Activated naive CD4-positive, alpha-beta T cell treated with anti-CD3 and anti-CD28 coated beads, Interleukin-2, amount 10 ng/mL, durations not matched to agents 7 days and 5 days (primary cell): Measurements from ENCODE around the gene MALSU1.

Experiments
- CTCF ChIA-PET: fragments of 350-600 bp; sonication (Branson Sonifier 250); formaldehyde crosslinking; loops from one replicate; lab custom pipeline; 2021; ENCODE audit warnings: antibody characterized with exemption; lab: Charles Lee
- DNase-seq: peaks from one replicate; pipeline ENCODE4 v3.0.0-alpha.2; 2020
- H3K27ac Mint-ChIP-seq: one replicate; pipeline ENCODE4 v1.8.0; 2021; ENCODE audit warnings: mild to moderate bottlenecking, moderate library complexity, mixed read lengths
- H3K27me3 Mint-ChIP-seq: one replicate; pipeline ENCODE4 v1.8.0; 2021; ENCODE audit warnings: mild to moderate bottlenecking, mixed read lengths
- H3K36me3 Mint-ChIP-seq: one replicate; pipeline ENCODE4 v1.8.0; 2021; ENCODE audit warnings: mixed read lengths
- H3K4me1 Mint-ChIP-seq: one replicate; pipeline ENCODE4 v1.8.0; 2021; ENCODE audit warnings: mixed read lengths
- H3K4me3 Mint-ChIP-seq: one replicate; pipeline ENCODE4 v1.8.0; 2021; ENCODE audit warnings: mild to moderate bottlenecking, moderate library complexity, mixed read lengths
- H3K9me3 Mint-ChIP-seq: one replicate; pipeline ENCODE4 v1.8.0; 2021; ENCODE audit warnings: mixed read lengths

The MALSU1 gene

GRCh38 chr7:23275912-23276311, 23.2 kb upstream of the MALSU1 start:
- H3K36me3 Mint-ChIP-seq: no peaks in the 10 kb centered on the region
- no peaks in the 10 kb centered on the region for H3K9me3 Mint-ChIP-seq
- DNase-seq: no peak
- peaks cover 13% of the 10 kb centered on the region for H3K27me3 Mint-ChIP-seq
- peaks cover 12% of the 10 kb centered on the region for H3K4me1 Mint-ChIP-seq
- CTCF ChIA-PET: interaction anchor here (0.6 to 7.4 kb wide), 14 partner anchors 11 to 290 kb away, joined by 3 to 76 read pairs (median 4); partner anchors contain the start of gene MALSU1
- H3K4me3 Mint-ChIP-seq: no peak overlapping the region
- no peak overlapping the region for H3K27ac Mint-ChIP-seq

- H3K27ac Mint-ChIP-seq: peak overlapping the region; percentile 28
- H3K4me3 Mint-ChIP-seq: no peak overlapping the region
- no peaks in the 10 kb centered on the region for H3K36me3 Mint-ChIP-seq
- CTCF ChIA-PET: interaction anchor here (0.6 to 7.4 kb wide), 15 partner anchors 11 to 290 kb away, joined by 3 to 76 read pairs (median 4); partner anchors contain the start of gene MALSU1
- no peaks in the 10 kb centered on the region for H3K9me3 Mint-ChIP-seq
- DNase-seq: no peak
- H3K27me3 Mint-ChIP-seq: peaks cover 13% of the 10 kb centered on the region
- peaks cover 12% of the 10 kb centered on the region for H3K4me1 Mint-ChIP-seq
Observed at GRCh38 chr7:23276376-23276775, 22.8 kb upstream of the MALSU1 start.

GRCh38 chr7:23276947-23277346, 22.2 kb upstream of the MALSU1 start:
- H3K9me3 Mint-ChIP-seq: no peaks in the 10 kb centered on the region
- CTCF ChIA-PET: interaction anchor here (1.0 to 7.4 kb wide), 14 partner anchors 10 to 289 kb away, joined by 3 to 76 read pairs (median 4); partner anchors contain the start of gene MALSU1
- no peak overlapping the region for H3K4me3 Mint-ChIP-seq
- peaks cover 10% of the 10 kb centered on the region for H3K27me3 Mint-ChIP-seq
- no peaks in the 10 kb centered on the region for H3K36me3 Mint-ChIP-seq
- DNase-seq: no peak
- H3K4me1 Mint-ChIP-seq: peaks cover 12% of the 10 kb centered on the region
- no peak overlapping the region for H3K27ac Mint-ChIP-seq

- peaks cover 5% of the 10 kb centered on the region for H3K27me3 Mint-ChIP-seq
- no peak overlapping the region for H3K4me3 Mint-ChIP-seq
- no peaks in the 10 kb centered on the region for H3K9me3 Mint-ChIP-seq
- H3K27ac Mint-ChIP-seq: no peak overlapping the region
- peaks cover 9% of the 10 kb centered on the region for H3K4me1 Mint-ChIP-seq
- peak; percentile 43 for DNase-seq
- no peaks in the 10 kb centered on the region for H3K36me3 Mint-ChIP-seq
- CTCF ChIA-PET: interaction anchor here (0.8 to 7.4 kb wide), 19 partner anchors 9 to 270 kb away, joined by 3 to 76 read pairs (median 4); partner anchors contain the start of gene MALSU1
Observed at GRCh38 chr7:23277359-23277989, 21.7 kb upstream of the MALSU1 start.

GRCh38 chr7:23279819-23280525, 19.2 kb upstream of the MALSU1 start:
- Mint-ChIP-seq H3K27me3 (no peaks in the 10 kb centered on the region), H3K9me3 (no peaks in the 10 kb centered on the region), H3K4me3 (no peak overlapping the region), H3K4me1 (no peaks in the 10 kb centered on the region), H3K27ac (no peak overlapping the region), H3K36me3 (no peaks in the 10 kb centered on the region)
- CTCF ChIA-PET: interaction anchor here (0.7 to 2.6 kb wide), 9 partner anchors 13 to 267 kb away, joined by 3 to 23 read pairs (median 3); no protein-coding TSS in a partner anchor
- DNase-seq: no peak

GRCh38 chr7:23283086-23283485, 16.1 kb upstream of the MALSU1 start:
- H3K4me3 Mint-ChIP-seq: no peak overlapping the region
- CTCF ChIA-PET: interaction anchor here (2.5 kb wide), 1 partner anchor 11 kb away, joined by 13 read pairs; no protein-coding TSS in a partner anchor
- H3K4me1 Mint-ChIP-seq: peaks cover 8% of the 10 kb centered on the region
- no peaks in the 10 kb centered on the region for H3K9me3 Mint-ChIP-seq
- H3K27ac Mint-ChIP-seq: no peak overlapping the region
- no peaks in the 10 kb centered on the region for H3K36me3 Mint-ChIP-seq
- DNase-seq: no peak
- no peaks in the 10 kb centered on the region for H3K27me3 Mint-ChIP-seq

- CTCF ChIA-PET: no interaction called here
- no peaks in the 10 kb centered on the region for H3K36me3 Mint-ChIP-seq
- H3K4me1 Mint-ChIP-seq: peaks cover 15% of the 10 kb centered on the region
- H3K27ac Mint-ChIP-seq: no peak overlapping the region
- H3K27me3 Mint-ChIP-seq: no peaks in the 10 kb centered on the region
- H3K9me3 Mint-ChIP-seq: no peaks in the 10 kb centered on the region
- H3K4me3 Mint-ChIP-seq: no peak overlapping the region
- DNase-seq: no peak
Observed at GRCh38 chr7:23284871-23285270, 14.3 kb upstream of the MALSU1 start.

- CTCF ChIA-PET: interaction anchor here (1.3 to 1.7 kb wide), 2 partner anchors 7 to 12 kb away, joined by 4 to 5 read pairs; no protein-coding TSS in a partner anchor
- no peak for DNase-seq
- no peaks in the 10 kb centered on the region for H3K9me3 Mint-ChIP-seq
- H3K4me3 Mint-ChIP-seq: no peak overlapping the region
- peaks cover 26% of the 10 kb centered on the region for H3K4me1 Mint-ChIP-seq
- H3K36me3 Mint-ChIP-seq: no peaks in the 10 kb centered on the region
- H3K27ac Mint-ChIP-seq: no peak overlapping the region
- no peaks in the 10 kb centered on the region for H3K27me3 Mint-ChIP-seq
Observed at GRCh38 chr7:23285657-23286646, 13.2 kb upstream of the MALSU1 start.

- Mint-ChIP-seq H3K4me3 (no peak overlapping the region), H3K36me3 (no peaks in the 10 kb centered on the region), H3K9me3 (no peaks in the 10 kb centered on the region), H3K27me3 (peaks cover 4% of the 10 kb centered on the region), H3K4me1 (peaks cover 26% of the 10 kb centered on the region), H3K27ac (no peak overlapping the region)
- CTCF ChIA-PET: interaction anchor here (1.1 to 1.7 kb wide), 3 partner anchors 9 to 14 kb away, joined by 4 to 5 read pairs (median 4); no protein-coding TSS in a partner anchor
- DNase-seq: peak; percentile 31
Observed at GRCh38 chr7:23287612-23288011, 11.5 kb upstream of the MALSU1 start.

GRCh38 chr7:23290993-23291392, 8.1 kb upstream of the MALSU1 start:
- no peak overlapping the region for H3K4me3 Mint-ChIP-seq
- peaks cover 4% of the 10 kb centered on the region for H3K27me3 Mint-ChIP-seq
- H3K27ac Mint-ChIP-seq: no peak overlapping the region
- no peak for DNase-seq
- peaks cover 26% of the 10 kb centered on the region for H3K4me1 Mint-ChIP-seq
- CTCF ChIA-PET: interaction anchor here (2.1 kb wide), 1 partner anchor 18 kb away, joined by 7 read pairs; no protein-coding TSS in a partner anchor
- no peaks in the 10 kb centered on the region for H3K36me3 Mint-ChIP-seq
- no peaks in the 10 kb centered on the region for H3K9me3 Mint-ChIP-seq

- CTCF ChIA-PET: interaction anchor here (1.8 to 2.1 kb wide), 2 partner anchors 12 to 19 kb away, joined by 4 to 7 read pairs; no protein-coding TSS in a partner anchor
- H3K27me3 Mint-ChIP-seq: peaks cover 4% of the 10 kb centered on the region
- DNase-seq: no peak
- no peak overlapping the region for H3K27ac Mint-ChIP-seq
- no peaks in the 10 kb centered on the region for H3K36me3 Mint-ChIP-seq
- peaks cover 26% of the 10 kb centered on the region for H3K4me1 Mint-ChIP-seq
- no peaks in the 10 kb centered on the region for H3K9me3 Mint-ChIP-seq
- no peak overlapping the region for H3K4me3 Mint-ChIP-seq
Observed at GRCh38 chr7:23291957-23292560, 7.1 kb upstream of the MALSU1 start.

- no peak overlapping the region for H3K27ac Mint-ChIP-seq
- no peak for DNase-seq
Observed at GRCh38 chr7:23292623-23293022, 6.5 kb upstream of the MALSU1 start.

More at GRCh38 chr7:23292623-23293022, 6.5 kb upstream of the MALSU1 start:
- CTCF ChIA-PET: interaction anchor here (1.8 kb wide), 1 partner anchor 12 kb away, joined by 4 read pairs; no protein-coding TSS in a partner anchor
- Mint-ChIP-seq H3K4me3 (no peak overlapping the region), H3K36me3 (no peaks in the 10 kb centered on the region), H3K27me3 (peaks cover 4% of the 10 kb centered on the region), H3K9me3 (no peaks in the 10 kb centered on the region), H3K4me1 (peaks cover 23% of the 10 kb centered on the region)
